GM23338 (cell line): ENCODE measurements around the gene ILKAP. TPM values are rescaled to one million over a fixed set of nuclear protein-coding genes. Genes with fewer than 3 reads are reported as not detected.

Source experiments
- ATAC-seq: fragments of 200-7000 bp; cut with Tn5 transposase; 3 replicates; pipeline ENCODE4 v1.9.1; 2020
- DNase-seq: peaks from one replicate; pipeline ENCODE4 v3.0.0-alpha.2; 2015; ENCODE audit warnings: low spot score
- H2AFZ ChIP-seq: fragments of 200-600 bp; sonication (generic); 2 replicates; pipeline ENCODE4 v1.8.0; 2016; ENCODE audit warnings: antibody characterized with exemption, mild to moderate bottlenecking, moderate library complexity
- H3F3A ChIP-seq: fragments of 200-600 bp; sonication (generic); replicated peaks from 2 replicates; pipeline ENCODE4 v1.8.0; 2017; ENCODE audit warnings: antibody characterized with exemption, mixed run types, low read depth
- H3K27ac ChIP-seq: fragments of 200-600 bp; sonication (generic); 2 replicates; pipeline ENCODE4 v1.6.1; 2016; ENCODE audit warnings: low read depth
- H3K27me3 ChIP-seq: fragments of 200-600 bp; sonication (generic); 2 replicates; pipeline ENCODE4 v1.8.0; 2016; ENCODE audit warnings: mild to moderate bottlenecking, mixed run types, moderate library complexity; ENCODE audit not compliant: insufficient read depth
- H3K36me3 ChIP-seq: fragments of 200-600 bp; sonication (generic); 2 replicates; pipeline ENCODE4 v1.8.0; 2016; ENCODE audit warnings: mild to moderate bottlenecking; ENCODE audit not compliant: insufficient read depth
- H3K4me1 ChIP-seq: fragments of 200-600 bp; sonication (generic); 2 replicates; pipeline ENCODE4 v1.8.0; 2016; ENCODE audit warnings: mild to moderate bottlenecking, moderate library complexity; ENCODE audit not compliant: insufficient read depth
- H3K4me2 ChIP-seq: fragments of 200-600 bp; sonication (generic); 2 replicates; pipeline ENCODE4 v1.7.1; 2017; ENCODE audit warnings: mixed run types
- H3K4me3 ChIP-seq: fragments of 200-600 bp; sonication (generic); 2 replicates; pipeline ENCODE4 v1.6.1; 2016; ENCODE audit warnings: mixed run types
- H3K79me2 ChIP-seq: fragments of 200-600 bp; sonication (generic); replicated peaks from 2 replicates; pipeline ENCODE4 v1.8.0; 2017; ENCODE audit warnings: mild to moderate bottlenecking; ENCODE audit not compliant: insufficient read depth
- H3K9me2 ChIP-seq: fragments of 200-600 bp; sonication (generic); 2 replicates; pipeline ENCODE4 v1.8.0; 2017; ENCODE audit not compliant: insufficient read depth
- H4K20me1 ChIP-seq: fragments of 200-600 bp; sonication (generic); replicated peaks from 2 replicates; pipeline ENCODE4 v1.8.0; 2017; ENCODE audit warnings: mild to moderate bottlenecking; ENCODE audit not compliant: insufficient read depth
- H3K27ac Mint-ChIP-seq: 2 replicates; pipeline ENCODE4 v1.8.0; 2020; ENCODE audit warnings: inconsistent platforms, mild to moderate bottlenecking, moderate library complexity, mixed read lengths
- H3K27me3 Mint-ChIP-seq: 3 replicates; pipeline ENCODE4 v1.8.0; 2022; ENCODE audit warnings: low read depth, mild to moderate bottlenecking, moderate library complexity, mixed read lengths, inconsistent platforms; ENCODE audit not compliant: insufficient read depth, poor library complexity
- H3K36me3 Mint-ChIP-seq: 3 replicates; pipeline ENCODE4 v1.8.0; 2021; ENCODE audit warnings: low read depth, mild to moderate bottlenecking, inconsistent platforms, moderate library complexity, mixed read lengths
- H3K4me1 Mint-ChIP-seq: 3 replicates; pipeline ENCODE4 v1.8.0; 2020; ENCODE audit warnings: mild to moderate bottlenecking, inconsistent platforms, mixed read lengths
- H3K4me3 Mint-ChIP-seq: 3 replicates; pipeline ENCODE4 v1.8.0; 2021; ENCODE audit warnings: moderate library complexity, mild to moderate bottlenecking, inconsistent platforms, mixed read lengths
- H3K9me3 Mint-ChIP-seq: 3 replicates; pipeline ENCODE4 v1.8.0; 2020; ENCODE audit warnings: moderate library complexity, mild to moderate bottlenecking, inconsistent platforms, mixed read lengths
- CREB1 ChIP-seq: fragments of 250-450 bp; sonication (Bioruptor Pico); IDR thresholded peaks from 2 replicates; pipeline ENCODE4 v1.5.0; 2020; ENCODE audit warnings: low read depth, mild to moderate bottlenecking, moderate library complexity
- ETS1 ChIP-seq: IDR thresholded peaks from 2 replicates; pipeline ENCODE4 v1.6.1; 2016; ENCODE audit warnings: antibody characterized with exemption
- EZH2 ChIP-seq: fragments of 200-600 bp; sonication (generic); IDR thresholded peaks from one replicate; pipeline ENCODE4 v1.8.0; 2017; ENCODE audit warnings: antibody characterized with exemption, mild to moderate bottlenecking, low read depth; ENCODE audit not compliant: unreplicated experiment
- EZH2phosphoT487 ChIP-seq: fragments of 200-600 bp; sonication (generic); IDR thresholded peaks from one replicate; pipeline ENCODE4 v1.8.1; 2018; ENCODE audit warnings: antibody characterized with exemption; ENCODE audit not compliant: unreplicated experiment
- JUNB ChIP-seq: IDR thresholded peaks from one replicate; pipeline ENCODE4 v1.6.1; 2016; ENCODE audit warnings: antibody characterized with exemption; ENCODE audit not compliant: unreplicated experiment
- NANOG ChIP-seq: IDR thresholded peaks from 2 replicates; pipeline ENCODE4 v1.6.1; 2016; ENCODE audit warnings: antibody characterized with exemption, borderline replicate concordance
- POLR2AphosphoS5 ChIP-seq: IDR thresholded peaks from 2 replicates; pipeline ENCODE4 v1.6.1; 2016; ENCODE audit warnings: antibody characterized with exemption, low read depth
- STAT1 ChIP-seq: IDR thresholded peaks from one replicate; pipeline ENCODE4 v1.6.1; 2016; ENCODE audit warnings: antibody characterized with exemption; ENCODE audit not compliant: unreplicated experiment
- ZNF114 ChIP-seq: fragments of 250-450 bp; sonication (Bioruptor Pico); IDR thresholded peaks from 2 replicates; pipeline ENCODE4 v1.5.0; 2020; ENCODE audit warnings: mild to moderate bottlenecking, moderate library complexity
- ZNF331 ChIP-seq: fragments of 250-450 bp; sonication (Bioruptor Pico); IDR thresholded peaks from 2 replicates; pipeline ENCODE4 v1.5.0; 2020; ENCODE audit warnings: low read depth, mild to moderate bottlenecking, moderate library complexity
- ZNF462 ChIP-seq: fragments of 250-450 bp; sonication (Bioruptor Pico); IDR thresholded peaks from 2 replicates; pipeline ENCODE4 v1.5.0; 2020; ENCODE audit warnings: mild to moderate bottlenecking, moderate library complexity
- polyA plus RNA-seq: library from polyadenylated mRNA; unstranded; fragments of >200 nt; fragmentation: Nextera tagmentation; extraction: Ambion mirVana; gene quantifications from 2 replicates; pipeline ENCODE4 v1.2.1, GENCODE V29; 2016
- total RNA-seq: library from RNA; depleted of rRNA; stranded (reverse); fragments of >200 nt; shearing (Covaris generic); gene quantifications from 2 replicates; pipeline ENCODE4 v1.2.3, GENCODE V29; 2014
- TF ChIP-seq, protein P1 (sequence below): IDR thresholded peaks from one replicate; pipeline ENCODE4 v1.6.1; 2018; ENCODE audit warnings: antibody characterized with exemption; ENCODE audit not compliant: unreplicated experiment
- TF ChIP-seq, protein P2 (sequence below), 2 experiments: fragments of 200-600 bp in 1 of 2; sonication (generic) in 1 of 2; conservative IDR thresholded peaks; 2 replicates each; pipeline versions ENCODE4 v1.5.1 to v1.6.1; 2016 to 2017; ENCODE audit warnings: antibody characterized with exemption in 2 of 2, low read depth in 2 of 2, mild to moderate bottlenecking in 2 of 2, moderate library complexity in 1 of 2

Gene ILKAP
- total and polyA plus RNA-seq, 2 experiments from 2014 or later: 17.0 to 35.9 TPM

DNA sequence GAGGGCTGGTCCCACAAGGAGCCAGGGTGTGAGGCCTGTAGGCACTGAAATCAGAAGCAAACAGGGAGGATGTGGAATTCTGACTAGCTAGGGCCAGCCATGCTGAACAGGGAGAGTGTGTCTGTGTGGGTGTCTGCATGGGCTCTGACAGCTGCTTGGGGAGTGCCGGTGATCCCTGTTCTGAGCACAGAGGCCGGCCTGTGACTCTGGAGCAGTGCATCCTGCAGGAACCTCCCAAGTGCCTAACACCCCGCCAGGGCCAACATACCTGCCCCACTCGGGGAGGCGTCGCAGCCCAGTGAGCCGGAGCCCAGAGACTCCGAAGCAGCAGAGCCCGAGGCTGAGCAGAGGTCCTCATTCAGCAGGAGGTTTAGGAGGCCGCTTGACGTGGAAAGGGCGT lies 47.8 kb upstream of the ILKAP start:
- Histone ChIP-seq H3K4me1 (no peaks in the 10 kb centered on the region), H3K9me2 (no peaks in the 10 kb centered on the region), H3F3A (no peaks in the 10 kb centered on the region), H3K4me3 (no peak overlapping the region), H3K27me3 (no peaks in the 10 kb centered on the region), H4K20me1 (0 out of 2 replicates have a peak, but pooled peaks cover 3% of the 10 kb centered on the region), H3K4me2 (no peak overlapping the region), H3K27ac (no peak overlapping the region), H2AFZ (no peak overlapping the region), H3K36me3 (no peaks in the 10 kb centered on the region), H3K79me2 (no peaks in the 10 kb centered on the region)
- Mint-ChIP-seq H3K36me3 (peaks cover 9% of the 10 kb centered on the region), H3K27me3 (peaks cover 12% of the 10 kb centered on the region), H3K27ac (no peak overlapping the region), H3K4me3 (no peak overlapping the region), H3K4me1 (peaks cover 4% of the 10 kb centered on the region; the same call in 1 of the 3 replicates), H3K9me3 (no peaks in the 10 kb centered on the region)
- TF ChIP-seq ZNF462 (no peak), EZH2 (no peak), JUNB (no peak), NANOG (no peak), ZNF331 (CRISPR knock-in tag) (no peak), STAT1 (no peak), ZNF114 (CRISPR knock-in tag) (no peak), POLR2AphosphoS5 (no peak), CREB1 (CRISPR knock-in tag) (no peak), ETS1 (no peak), EZH2phosphoT487 (no peak)
- TF ChIP-seq, protein P1, sequence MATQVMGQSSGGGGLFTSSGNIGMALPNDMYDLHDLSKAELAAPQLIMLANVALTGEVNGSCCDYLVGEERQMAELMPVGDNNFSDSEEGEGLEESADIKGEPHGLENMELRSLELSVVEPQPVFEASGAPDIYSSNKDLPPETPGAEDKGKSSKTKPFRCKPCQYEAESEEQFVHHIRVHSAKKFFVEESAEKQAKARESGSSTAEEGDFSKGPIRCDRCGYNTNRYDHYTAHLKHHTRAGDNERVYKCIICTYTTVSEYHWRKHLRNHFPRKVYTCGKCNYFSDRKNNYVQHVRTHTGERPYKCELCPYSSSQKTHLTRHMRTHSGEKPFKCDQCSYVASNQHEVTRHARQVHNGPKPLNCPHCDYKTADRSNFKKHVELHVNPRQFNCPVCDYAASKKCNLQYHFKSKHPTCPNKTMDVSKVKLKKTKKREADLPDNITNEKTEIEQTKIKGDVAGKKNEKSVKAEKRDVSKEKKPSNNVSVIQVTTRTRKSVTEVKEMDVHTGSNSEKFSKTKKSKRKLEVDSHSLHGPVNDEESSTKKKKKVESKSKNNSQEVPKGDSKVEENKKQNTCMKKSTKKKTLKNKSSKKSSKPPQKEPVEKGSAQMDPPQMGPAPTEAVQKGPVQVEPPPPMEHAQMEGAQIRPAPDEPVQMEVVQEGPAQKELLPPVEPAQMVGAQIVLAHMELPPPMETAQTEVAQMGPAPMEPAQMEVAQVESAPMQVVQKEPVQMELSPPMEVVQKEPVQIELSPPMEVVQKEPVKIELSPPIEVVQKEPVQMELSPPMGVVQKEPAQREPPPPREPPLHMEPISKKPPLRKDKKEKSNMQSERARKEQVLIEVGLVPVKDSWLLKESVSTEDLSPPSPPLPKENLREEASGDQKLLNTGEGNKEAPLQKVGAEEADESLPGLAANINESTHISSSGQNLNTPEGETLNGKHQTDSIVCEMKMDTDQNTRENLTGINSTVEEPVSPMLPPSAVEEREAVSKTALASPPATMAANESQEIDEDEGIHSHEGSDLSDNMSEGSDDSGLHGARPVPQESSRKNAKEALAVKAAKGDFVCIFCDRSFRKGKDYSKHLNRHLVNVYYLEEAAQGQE: no peak
- TF ChIP-seq, protein P2, sequence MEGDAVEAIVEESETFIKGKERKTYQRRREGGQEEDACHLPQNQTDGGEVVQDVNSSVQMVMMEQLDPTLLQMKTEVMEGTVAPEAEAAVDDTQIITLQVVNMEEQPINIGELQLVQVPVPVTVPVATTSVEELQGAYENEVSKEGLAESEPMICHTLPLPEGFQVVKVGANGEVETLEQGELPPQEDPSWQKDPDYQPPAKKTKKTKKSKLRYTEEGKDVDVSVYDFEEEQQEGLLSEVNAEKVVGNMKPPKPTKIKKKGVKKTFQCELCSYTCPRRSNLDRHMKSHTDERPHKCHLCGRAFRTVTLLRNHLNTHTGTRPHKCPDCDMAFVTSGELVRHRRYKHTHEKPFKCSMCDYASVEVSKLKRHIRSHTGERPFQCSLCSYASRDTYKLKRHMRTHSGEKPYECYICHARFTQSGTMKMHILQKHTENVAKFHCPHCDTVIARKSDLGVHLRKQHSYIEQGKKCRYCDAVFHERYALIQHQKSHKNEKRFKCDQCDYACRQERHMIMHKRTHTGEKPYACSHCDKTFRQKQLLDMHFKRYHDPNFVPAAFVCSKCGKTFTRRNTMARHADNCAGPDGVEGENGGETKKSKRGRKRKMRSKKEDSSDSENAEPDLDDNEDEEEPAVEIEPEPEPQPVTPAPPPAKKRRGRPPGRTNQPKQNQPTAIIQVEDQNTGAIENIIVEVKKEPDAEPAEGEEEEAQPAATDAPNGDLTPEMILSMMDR (conservative IDR thresholded peaks at IDR 0.05; ENCODE audit: low read depth in 2 of 2): no peak
- no peak for DNase-seq
- no peak for ATAC-seq
